SW480 (cell line): ENCODE results near the gene LAGE3.

Experiments
- DNase-seq: peaks from one replicate; pipeline ENCODE4 v3.0.0-alpha.2; 2016; ENCODE audit warnings: low spot score

Gene LAGE3

DNA sequence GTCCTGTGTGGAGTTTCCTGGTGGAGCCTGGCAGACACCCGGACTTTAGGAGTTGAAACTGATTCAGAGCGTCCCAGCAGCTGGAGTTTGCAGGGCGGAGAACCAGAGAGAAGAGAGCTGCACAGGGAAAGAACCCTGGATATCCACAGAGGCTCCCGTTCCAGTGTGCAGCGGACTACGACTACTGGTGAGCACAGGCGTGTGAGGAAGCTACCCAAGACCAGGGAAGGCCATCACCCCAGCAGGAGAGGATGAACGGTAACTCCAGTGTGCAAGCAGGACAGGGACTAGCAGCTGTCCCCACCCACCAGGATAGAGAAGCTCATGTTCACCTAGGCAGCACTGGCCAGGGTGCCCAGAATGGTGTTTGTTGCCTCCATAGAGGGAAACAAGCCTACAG lies 2.3 kb downstream of the LAGE3 start:
- DNase-seq: no peak

DNA sequence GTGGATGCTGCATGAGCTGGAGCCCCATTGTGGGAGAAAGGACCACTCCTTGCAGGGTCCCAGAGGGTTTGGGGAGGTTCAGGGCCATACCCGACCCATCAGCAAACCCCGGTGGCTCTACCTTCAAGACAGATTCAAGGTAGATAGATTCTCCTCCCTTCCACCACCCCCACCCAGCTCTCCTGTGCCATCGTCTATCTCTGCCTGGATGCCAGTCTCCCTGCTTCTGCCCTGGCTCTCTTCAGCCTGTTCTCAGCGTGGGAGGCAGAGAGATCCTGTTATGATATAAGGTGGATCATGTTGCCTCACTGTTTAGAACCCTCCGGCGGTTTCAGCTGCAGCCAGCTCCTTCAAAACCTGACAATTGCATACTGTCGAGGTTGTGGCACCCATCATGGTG lies 5.4 kb downstream of the LAGE3 start:
- no peak for DNase-seq

DNA sequence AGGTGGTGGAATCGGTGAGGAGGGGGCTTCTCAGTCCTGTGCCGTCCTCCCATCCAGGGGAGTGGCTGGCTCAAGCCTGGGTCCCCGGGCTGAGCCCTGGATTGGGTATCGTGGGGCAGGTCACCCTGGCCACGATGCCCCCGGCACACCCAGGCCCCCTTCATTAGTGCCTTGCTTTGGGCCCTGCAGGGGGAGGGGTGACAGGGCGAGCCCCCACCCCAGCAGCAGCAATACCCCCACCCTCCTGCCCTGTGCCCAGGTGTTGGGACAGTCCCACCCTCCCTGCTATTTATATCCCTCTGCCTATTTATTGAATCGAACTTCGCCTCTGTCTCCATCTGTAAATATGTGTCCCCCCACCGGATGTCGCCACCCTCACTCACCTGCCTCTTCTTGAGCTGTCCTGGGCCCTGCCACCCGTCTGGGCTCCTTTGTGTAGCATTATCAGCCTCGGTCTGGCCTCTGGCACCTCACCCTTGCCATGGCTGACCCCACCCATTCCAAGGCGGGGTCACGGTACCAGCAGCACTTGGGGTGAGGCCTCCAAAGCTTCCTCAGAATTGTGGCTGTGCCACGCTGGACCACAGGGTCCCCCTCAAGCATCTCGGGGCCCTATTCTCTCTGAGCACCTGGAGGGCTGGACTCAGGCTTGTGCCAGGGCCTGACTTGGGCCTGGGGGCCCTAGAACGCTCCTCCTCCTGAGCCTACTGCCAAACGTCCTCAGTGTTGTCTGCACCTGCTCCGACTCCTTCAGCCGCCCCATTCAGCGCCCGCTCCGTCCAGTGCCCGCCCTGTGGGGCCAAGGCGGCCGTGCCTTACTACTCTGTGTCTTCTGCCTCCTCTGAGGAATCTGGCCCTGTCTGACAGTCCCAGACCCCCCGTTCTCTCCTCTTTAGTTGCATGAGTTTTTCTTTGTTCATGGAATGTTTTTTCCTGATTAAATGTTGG lies 6.1 kb downstream of the LAGE3 start:
- no peak for DNase-seq

DNA sequence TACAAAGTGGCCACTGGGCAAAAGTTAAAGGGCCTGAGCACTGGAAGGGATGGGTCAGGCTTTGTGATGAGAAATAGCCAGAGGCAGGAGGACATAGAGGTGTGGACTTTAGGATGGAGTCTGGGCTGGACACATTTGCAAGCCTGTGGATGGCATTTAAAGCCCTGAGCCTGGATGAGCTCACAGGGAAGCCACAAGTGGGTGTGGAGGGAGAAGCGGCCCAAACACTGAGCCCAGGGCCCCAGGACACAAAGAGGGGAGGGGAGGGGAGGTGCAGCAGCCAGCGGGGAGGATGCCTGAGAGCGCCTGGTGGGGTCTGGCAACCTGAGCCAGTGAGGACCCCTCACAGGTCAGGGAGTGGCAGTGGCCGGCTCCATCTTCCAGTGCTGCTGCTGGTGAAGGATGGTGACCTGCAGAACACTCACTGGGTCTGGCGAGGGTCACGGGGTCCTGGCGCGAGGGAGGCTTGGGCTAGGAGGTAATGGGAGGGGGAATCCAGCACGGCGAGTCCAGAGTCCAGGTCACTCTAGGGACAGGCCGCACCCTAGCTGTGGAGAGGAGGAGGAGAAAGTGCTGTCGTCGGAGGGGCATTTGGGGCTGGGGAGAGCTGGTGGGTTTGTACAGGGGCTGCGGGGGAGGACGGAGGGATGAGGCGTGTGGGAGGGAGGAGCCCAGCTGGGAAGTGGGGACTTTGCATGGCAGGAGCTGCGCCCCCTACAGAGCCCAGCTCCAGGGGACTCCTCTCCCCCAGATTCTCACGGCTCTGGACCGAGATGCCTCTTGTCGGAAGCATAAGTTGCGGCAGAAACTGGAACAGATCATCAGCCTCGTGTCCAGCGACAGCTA lies 7.0 kb downstream of the LAGE3 start:
- DNase-seq: no peak

DNA sequence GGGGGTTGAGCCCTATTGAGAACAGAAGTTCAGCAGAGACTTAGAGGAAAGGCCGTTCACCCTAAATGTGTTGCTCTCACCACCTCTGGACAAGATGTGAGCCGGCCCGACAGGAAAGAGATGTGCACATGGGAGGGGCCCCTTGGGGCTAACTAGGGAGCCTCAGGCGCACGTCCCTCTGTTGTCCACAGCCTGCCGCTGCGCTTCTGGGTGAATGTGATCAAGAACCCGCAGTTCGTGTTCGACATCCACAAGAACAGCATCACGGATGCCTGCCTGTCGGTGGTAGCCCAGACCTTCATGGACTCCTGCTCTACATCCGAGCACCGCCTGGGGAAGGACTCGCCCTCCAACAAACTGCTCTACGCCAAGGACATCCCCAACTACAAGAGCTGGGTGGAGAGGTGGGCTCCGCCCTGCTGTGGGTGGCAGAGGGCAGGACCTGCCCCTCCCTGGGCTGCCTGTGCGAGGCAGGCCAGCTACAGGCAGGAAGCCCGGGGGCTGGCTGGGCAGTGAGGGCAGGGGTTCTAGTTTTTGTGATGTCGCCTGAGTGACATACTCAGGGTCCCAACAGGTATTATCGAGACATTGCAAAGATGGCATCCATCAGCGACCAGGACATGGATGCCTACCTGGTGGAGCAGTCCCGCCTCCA lies 8.0 kb downstream of the LAGE3 start:
- DNase-seq: no peak

DNA sequence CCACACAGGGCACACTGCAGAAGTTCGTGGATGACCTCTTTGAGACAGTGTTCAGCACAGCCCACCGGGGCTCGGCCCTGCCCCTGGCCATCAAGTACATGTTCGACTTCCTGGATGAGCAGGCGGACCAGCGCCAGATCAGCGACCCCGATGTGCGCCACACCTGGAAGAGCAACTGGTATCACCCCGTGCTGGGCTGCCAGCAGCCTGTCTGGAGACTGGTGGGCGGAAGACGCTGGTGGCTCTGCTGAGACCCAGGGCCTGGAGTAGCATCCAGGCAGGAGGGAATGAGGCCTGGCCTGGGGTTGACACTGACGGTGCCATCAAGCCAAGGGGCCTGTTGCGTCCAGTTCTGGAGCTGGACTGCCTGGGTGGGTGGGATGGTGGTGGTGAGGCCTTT lies 8.6 kb downstream of the LAGE3 start:
- no peak for DNase-seq

DNA sequence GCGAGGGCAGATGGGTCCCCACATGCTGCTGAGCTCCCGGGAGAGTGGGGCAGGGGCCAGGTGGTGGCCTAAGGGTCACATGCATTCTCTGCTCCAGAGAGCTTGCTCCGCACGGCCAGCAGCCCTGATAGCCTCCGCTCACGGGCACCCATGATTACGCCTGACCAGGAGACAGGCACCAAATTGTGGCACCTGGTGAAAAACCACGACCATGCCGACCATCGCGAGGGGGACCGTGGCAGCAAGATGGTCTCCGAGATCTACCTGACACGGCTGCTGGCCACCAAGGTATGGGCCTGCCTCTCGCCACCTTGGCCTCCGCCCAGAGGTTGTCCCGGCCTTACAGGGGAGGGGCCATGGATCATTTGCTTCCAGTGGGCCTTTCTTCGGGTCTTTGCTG lies 9.2 kb downstream of the LAGE3 start:
- DNase-seq: no peak

DNA sequence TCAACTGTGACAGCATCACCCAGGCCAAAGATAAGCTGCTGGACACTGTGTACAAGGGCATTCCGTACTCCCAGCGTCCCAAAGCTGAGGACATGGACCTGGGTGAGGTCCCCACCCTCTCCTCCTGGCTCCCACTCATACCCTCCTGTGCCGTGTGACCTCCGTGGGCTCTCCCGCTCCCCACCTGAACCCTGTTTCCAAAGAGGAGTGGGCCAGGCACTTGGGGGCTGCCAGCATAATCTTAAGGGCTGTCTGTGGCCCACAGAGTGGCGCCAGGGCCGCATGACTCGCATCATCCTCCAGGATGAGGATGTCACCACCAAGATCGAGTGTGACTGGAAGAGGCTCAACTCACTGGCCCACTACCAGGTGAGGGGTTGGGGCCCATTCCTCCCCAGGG lies 10.0 kb downstream of the LAGE3 start:
- no peak for DNase-seq

DNA sequence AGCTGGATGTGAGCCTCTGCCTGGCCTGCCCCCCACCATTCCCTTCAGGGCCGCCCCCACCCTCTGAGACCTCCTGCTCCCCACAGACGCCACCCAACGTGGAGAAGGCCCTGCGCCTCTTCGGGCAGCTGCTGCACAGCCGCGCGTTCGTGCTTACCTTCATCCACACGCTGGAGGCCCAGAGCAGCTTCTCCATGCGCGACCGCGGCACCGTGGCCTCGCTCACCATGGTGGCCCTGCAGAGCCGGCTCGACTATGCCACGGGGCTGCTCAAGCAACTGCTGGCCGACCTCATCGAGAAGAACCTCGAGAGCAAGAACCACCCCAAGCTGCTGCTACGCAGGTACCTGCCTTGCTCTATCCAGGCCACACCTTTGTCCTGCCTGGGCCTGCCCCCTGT lies 10.9 kb downstream of the LAGE3 start:
- DNase-seq: no peak

DNA sequence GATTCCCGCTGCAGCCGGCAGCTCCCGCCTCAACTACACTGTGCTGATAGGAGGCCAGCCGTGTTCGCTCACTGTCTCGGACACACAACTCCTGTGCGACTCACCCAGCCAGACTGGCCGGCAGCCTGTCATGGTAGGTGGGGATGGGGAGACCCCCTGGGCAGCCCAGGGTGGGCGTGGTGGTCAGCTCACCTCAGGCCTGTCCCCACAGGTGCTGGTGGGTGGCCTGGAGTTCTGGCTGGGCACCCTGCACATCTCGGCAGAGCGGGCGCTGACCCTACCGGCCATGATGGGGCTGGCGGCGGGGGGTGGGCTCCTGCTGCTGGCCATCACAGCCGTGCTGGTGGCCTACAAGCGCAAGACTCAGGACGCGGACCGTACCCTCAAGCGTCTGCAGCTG lies 11.5 kb downstream of the LAGE3 start:
- DNase-seq: no peak

DNA sequence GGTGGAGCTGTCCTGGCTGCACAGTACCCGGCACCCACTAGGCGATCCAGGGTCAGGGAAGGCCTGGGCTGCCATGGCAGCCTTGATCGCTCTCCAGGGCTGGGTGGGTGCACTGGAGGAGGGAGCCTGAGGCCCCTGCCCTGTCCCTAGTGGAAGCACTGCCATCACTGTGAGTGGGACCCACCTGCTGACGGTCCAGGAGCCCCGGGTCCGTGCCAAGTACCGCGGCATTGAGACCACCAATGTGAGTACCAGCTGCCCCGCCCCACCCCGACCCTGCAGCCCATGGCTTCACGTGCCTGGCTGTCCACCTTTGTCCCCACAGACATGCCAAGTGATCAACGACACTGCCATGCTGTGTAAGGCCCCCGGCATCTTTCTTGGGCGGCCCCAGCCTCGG lies 12.2 kb downstream of the LAGE3 start:
- no peak for DNase-seq

DNA sequence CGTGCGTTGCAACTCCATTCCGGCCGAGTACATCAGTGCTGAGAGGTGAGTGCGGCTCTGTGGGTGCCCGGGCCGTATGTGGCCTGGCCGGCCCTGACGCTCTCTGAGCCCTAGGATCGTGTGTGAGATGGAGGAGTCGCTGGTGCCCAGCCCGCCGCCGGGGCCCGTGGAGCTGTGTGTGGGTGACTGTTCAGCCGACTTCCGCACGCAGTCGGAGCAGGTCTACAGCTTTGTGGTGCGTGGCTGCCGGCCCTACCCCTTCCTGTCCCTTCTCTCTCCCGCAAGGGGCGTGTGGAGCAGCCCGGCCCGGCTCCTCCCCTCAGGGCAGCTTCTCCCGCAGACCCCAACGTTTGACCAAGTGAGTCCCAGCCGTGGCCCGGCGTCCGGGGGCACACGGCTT lies 13.0 kb downstream of the LAGE3 start:
- DNase-seq: no peak

DNA sequence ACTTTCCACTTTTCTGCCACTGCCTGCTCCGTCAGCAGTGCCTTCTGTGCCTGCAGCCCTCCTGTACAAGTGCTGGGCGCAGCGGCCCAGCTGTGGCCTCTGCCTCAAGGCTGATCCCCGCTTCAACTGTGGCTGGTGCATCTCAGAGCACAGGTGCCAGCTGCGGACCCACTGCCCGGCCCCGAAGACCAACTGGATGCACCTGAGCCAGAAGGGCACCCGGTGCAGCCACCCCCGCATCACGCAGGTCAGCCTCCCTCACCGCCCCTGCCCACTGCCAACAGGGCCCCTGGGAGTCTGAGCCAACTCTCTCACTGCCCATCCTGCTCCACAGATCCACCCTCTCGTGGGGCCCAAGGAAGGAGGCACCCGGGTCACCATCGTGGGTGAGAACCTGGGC lies 13.5 kb downstream of the LAGE3 start:
- DNase-seq: no peak

DNA sequence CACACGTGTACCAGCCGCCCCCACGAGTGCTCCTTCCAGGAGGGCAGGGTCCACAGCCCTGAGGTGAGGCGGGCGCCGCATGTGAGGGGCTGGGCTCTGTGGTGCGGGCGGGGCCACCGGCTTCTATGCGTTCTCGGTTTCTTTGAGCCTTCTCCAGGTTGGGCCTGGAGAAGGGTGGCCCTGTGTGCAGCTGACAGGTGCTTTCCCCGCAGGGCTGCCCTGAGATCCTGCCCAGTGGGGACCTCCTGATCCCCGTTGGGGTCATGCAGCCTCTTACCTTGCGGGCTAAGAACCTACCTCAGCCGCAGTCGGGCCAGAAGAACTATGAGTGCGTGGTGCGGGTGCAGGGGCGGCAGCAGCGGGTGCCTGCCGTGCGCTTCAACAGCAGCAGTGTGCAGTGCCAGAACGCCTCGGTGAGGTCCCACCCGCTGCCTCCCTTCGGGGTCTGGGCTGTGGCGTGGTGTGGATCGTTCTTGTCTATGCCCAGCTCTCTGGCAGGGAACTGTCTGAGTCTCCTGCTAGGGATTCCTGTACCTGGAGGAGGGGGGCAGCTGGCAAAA lies 14.2 kb downstream of the LAGE3 start:
- no peak for DNase-seq

DNA sequence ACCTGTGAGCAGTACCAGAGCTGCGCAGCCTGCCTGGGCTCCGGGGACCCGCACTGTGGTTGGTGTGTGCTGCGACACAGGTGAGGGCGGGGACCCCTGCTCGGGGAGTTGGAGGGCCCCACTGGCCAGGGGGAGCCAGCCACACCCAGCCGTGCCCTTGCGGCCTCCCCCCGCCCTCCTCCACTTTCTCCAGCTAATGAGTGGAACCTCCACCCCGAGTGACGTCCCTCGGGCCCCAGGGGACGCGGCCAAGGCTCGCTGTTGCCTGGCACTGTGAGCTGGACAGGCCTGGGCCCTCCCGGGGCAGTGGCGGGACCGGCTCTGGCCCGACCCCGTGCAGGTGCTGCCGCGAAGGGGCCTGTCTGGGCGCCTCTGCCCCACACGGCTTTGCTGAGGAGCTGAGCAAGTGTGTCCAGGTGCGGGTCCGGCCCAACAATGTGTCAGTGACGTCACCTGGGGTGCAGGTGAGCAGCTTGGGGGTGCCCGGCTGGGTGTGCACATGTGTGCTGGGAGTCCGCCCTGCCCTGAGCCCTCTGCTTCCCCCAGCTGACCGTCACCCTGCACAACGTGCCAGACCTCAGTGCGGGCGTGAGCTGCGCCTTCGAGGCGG lies 15.4 kb downstream of the LAGE3 start:
- DNase-seq: no peak

DNA sequence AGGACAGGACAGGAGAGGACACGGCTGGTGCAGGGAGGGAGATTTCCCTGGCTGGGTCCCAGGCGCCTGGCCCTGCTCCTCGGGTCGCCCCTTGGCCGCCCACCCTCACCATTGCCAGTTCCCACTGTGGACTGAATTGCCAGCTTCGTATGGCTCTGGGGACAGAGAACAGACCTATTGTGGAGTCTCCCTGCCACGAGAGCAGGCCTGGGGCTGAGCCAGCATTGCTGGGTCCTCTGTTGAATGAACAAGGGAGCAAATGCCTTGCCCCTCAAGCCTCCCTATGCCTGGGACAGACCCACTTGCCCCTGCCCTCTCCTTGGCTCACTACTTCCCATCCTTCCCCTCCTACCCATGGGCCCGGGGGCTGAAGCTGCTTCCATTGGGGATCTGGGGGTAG lies 16.7 kb downstream of the LAGE3 start:
- no peak for DNase-seq

DNA sequence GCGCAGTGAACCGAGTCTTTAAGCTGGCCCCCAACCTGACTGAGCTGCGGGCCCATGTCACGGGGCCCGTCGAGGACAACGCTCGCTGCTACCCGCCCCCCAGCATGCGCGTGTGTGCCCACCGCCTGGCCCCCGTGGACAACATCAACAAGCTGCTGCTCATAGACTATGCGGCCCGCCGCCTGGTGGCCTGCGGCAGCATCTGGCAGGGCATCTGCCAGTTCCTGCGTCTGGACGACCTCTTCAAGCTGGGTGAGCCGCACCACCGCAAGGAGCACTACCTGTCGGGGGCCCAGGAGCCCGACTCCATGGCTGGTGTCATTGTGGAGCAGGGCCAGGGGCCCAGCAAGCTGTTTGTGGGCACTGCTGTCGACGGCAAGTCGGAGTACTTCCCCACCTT lies 18.8 kb downstream of the LAGE3 start:
- no peak for DNase-seq

DNA sequence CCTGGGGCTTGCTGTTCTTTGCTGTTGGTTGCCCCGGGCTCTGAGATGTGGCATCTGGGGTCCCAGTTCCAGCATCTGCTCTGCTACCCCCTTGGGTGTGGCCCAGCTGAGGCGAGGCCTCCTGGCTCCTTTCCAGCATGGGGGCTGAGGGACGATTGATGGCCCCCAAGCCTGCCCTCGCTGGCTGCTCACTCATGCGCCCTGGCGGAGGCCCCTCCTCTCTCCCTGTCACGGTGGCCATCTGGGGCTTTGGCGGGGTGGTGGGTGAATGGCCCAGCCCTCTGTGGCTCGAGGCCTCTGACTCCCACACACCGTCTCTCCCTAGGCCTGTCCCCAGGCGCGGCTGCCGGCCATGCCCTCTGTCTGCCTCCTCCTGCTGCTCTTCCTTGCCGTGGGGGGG lies 19.2 kb downstream of the LAGE3 start:
- DNase-seq: no peak

DNA sequence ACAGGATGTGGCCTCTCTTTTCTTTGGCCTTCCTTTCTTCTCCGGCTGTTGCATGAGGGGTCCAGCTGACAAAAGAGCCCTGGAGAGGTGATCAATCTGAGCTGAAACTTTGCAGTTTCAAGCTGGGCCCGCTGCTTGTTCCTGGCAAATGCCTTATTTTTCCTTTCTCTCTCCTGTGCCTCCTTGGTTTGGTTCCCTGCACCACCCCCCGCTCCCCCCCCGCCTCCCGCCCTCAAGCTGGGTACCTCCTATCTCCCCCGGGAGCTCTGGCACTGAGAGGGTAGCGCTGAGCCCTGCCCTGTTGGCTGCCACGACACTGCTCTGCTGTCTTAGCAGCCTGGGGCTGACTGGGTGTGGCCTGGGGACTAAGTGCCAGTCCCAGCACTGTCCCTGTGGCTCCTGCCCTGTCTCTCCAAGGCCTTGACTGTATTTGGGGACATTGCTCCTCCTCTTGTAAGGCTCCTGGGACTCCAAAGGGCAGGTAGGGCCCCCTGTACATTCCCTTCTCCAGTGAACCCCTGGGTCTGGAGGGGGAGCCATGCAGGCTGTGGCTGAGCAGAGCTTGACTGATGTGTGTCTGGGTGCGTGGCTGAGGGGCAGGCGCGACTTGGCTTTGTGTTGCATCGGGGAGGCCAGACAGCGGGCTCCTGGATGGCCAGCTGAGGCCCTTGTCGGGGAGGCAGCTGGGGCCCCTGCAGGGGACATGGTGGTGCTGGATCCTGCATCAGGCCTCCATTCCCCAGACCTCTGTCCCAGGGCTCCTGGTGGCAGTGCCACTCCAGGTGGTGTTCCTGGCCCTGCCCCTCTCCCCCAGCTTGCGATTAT lies 19.9 kb downstream of the LAGE3 start:
- peak; percentile 60 for DNase-seq

DNA sequence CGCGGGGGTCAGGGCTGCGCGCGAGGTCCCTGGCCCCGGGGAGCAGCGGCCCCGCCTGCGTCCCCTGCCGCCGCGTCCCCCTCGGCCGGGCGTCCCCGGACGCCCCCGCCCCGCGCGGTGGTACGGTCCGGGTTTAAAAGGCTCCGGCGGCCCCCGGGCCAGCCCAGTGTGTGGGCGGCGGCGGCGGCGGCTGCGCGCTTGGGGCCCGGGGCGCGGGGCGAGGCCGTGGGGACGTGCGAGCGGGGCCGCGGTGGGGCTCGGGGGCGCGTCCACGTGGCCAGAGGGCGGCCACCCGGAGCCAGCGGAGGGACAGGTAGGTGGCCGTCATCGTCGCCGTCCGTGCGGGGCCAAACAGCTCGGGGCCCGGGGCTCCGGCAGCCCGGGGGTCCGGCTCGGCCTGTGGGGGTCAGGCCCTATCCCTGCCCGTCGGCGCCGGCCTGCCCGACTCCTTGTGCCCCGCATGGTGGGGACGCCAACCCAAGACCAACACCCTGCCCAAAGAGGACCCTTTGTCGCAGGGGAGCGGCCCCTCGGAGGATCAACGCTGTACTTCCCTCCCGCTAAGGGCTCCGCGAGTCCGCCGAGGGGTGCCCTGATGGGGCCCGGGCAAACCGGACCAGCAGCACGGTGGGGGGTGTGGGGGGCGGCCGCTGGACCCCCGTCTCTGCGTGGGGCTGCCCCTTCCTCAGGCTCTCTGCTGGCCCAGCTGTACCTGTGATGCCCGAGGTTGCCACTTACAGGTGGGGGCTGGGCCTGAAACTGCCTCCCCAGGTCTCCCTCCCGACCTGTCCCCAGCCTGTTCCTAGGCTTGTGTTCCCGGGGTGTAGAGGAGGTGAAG lies 20.7 kb downstream of the LAGE3 start, which contains the start of gene PLXNA3:
Gene PLXNA3 (plus strand): TSS at position 166 of the 838 bp plus-strand sequence. CDS start 1,903 bp downstream, outside the sequence.
- peak; percentile 30 for DNase-seq
